ENCODE data around the gene ACACB.

DNA sequence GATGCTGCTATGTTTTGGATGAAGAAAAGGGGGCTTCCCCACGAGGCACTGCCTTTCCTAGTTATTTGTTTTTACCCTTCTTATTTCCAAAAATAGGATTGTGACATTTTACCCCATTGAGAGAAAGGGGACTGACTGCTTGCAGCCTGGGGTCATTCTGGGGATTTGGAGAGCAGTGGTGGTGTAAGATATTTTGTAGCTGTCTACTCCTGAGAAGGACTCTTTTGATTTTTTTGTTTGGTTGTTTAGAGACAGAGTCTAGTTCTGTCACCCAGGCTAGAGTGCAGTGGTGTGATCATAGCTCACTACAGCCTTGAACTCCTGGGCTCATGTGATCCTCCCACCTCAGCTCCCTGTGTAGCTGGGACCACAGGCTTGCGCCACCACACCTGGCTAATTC is 113.8 kb downstream of the ACACB start:
- TF ChIP-seq, protein P1, sequence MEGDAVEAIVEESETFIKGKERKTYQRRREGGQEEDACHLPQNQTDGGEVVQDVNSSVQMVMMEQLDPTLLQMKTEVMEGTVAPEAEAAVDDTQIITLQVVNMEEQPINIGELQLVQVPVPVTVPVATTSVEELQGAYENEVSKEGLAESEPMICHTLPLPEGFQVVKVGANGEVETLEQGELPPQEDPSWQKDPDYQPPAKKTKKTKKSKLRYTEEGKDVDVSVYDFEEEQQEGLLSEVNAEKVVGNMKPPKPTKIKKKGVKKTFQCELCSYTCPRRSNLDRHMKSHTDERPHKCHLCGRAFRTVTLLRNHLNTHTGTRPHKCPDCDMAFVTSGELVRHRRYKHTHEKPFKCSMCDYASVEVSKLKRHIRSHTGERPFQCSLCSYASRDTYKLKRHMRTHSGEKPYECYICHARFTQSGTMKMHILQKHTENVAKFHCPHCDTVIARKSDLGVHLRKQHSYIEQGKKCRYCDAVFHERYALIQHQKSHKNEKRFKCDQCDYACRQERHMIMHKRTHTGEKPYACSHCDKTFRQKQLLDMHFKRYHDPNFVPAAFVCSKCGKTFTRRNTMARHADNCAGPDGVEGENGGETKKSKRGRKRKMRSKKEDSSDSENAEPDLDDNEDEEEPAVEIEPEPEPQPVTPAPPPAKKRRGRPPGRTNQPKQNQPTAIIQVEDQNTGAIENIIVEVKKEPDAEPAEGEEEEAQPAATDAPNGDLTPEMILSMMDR (IDR thresholded peaks at IDR 0.05): no peak
- no peak for TF ChIP-seq POLR2A (IDR thresholded peaks at IDR 0.05)
